K562 (cell line): ENCODE measurements around the gene LMAN1L. TPM values are rescaled to one million over a fixed set of nuclear protein-coding genes. Genes with fewer than 3 reads are reported as not detected.

Experiments used
- CTBP1 ChIP-seq: fragments of 450-650 bp; IDR thresholded peaks from 2 replicates; pipeline ENCODE4 v1.6.1; 2016; ENCODE audit warnings: borderline replicate concordance
- EP400 ChIP-seq: fragments of 450-650 bp; IDR thresholded peaks from 2 replicates; pipeline ENCODE4 v1.6.1; 2017; ENCODE audit warnings: antibody characterized with exemption, mild to moderate bottlenecking, moderate library complexity
- GABPB2 ChIP-seq: fragments of 250-450 bp; sonication (Bioruptor Pico); conservative IDR thresholded peaks from 2 replicates; pipeline ENCODE4 v1.5.1; 2021; ENCODE audit warnings: mild to moderate bottlenecking
- HDAC2 ChIP-seq: fragments of 450-650 bp; IDR thresholded peaks from 2 replicates; pipeline ENCODE4 v1.6.1; 2016; ENCODE audit warnings: mild to moderate bottlenecking
- HDAC3 ChIP-seq: fragments of 450-650 bp; IDR thresholded peaks from 2 replicates; pipeline ENCODE4 v1.6.1; 2018; ENCODE audit warnings: borderline replicate concordance, mild to moderate bottlenecking, moderate library complexity; ENCODE audit not compliant: partially characterized antibody
- HDAC6 ChIP-seq: IDR thresholded peaks from 2 replicates; pipeline ENCODE4 v1.6.1; 2012; ENCODE audit warnings: low read depth, mild to moderate bottlenecking, control low read depth, inconsistent platforms, low read length, moderate library complexity
- HNRNPH1 ChIP-seq: fragments of 200-400 bp; formaldehyde crosslinking; optimal IDR thresholded peaks from 2 replicates; pipeline ENCODE3; 2017; ENCODE audit warnings: low read depth, mild to moderate bottlenecking, low read length, moderate library complexity
- KAT8 ChIP-seq: fragments of 450-650 bp; IDR thresholded peaks from 2 replicates; pipeline ENCODE4 v1.6.1; 2016; ENCODE audit warnings: low read depth, mild to moderate bottlenecking
- NCOA4 ChIP-seq: fragments of 450-650 bp; IDR thresholded peaks from 2 replicates; pipeline ENCODE4 v1.6.1; 2018; ENCODE audit warnings: mild to moderate bottlenecking; ENCODE audit not compliant: partially characterized antibody
- NFYB ChIP-seq: IDR thresholded peaks from 2 replicates; pipeline ENCODE4 v1.6.1; 2011; ENCODE audit warnings: mild to moderate bottlenecking, moderate library complexity; ENCODE audit not compliant: insufficient read length; ENCODE audit errors: extremely low read depth
- NKRF ChIP-seq: fragments of 450-650 bp; IDR thresholded peaks from 2 replicates; pipeline ENCODE4 v1.6.1; 2016; ENCODE audit warnings: borderline replicate concordance
- NR2C2 ChIP-seq, 2 experiments: fragments of 200-800 bp in 1 of 2; sonication (Bioruptor generic) in 1 of 2; sonication (generic) in 1 of 2; formaldehyde crosslinking in 1 of 2; IDR thresholded peaks; 2 replicates each; pipeline versions ENCODE4 v1.6.1 to v1.8.0; 2016 to 2022; ENCODE audit warnings: mild to moderate bottlenecking in 1 of 2, missing compliant biosample characterization in 1 of 2, missing genetic modification characterization in 1 of 2, missing genetic modification reagents in 1 of 2
- NRF1 ChIP-seq, 2 experiments: fragments of 450-650 bp; IDR thresholded peaks in 1 of 2; conservative IDR thresholded peaks in 1 of 2; 2 replicates each; pipeline ENCODE4 v1.6.1; 2014; ENCODE audit warnings: mild to moderate bottlenecking in 2 of 2
- RBM14 ChIP-seq: fragments of 200-400 bp; formaldehyde crosslinking; IDR thresholded peaks from 2 replicates; pipeline ENCODE4 v1.6.1; 2018; ENCODE audit warnings: low read depth, mild to moderate bottlenecking, low read length, moderate library complexity, borderline replicate concordance; ENCODE audit not compliant: insufficient read depth
- SMARCA4 ChIP-seq: fragments of 450-650 bp; IDR thresholded peaks from 2 replicates; pipeline ENCODE4 v1.6.1; 2016
- SUPT5H ChIP-seq: fragments of 450-650 bp; IDR thresholded peaks from 2 replicates; pipeline ENCODE4 v1.6.1; 2016
- ZC3H8 ChIP-seq: fragments of 450-650 bp; IDR thresholded peaks from 2 replicates; pipeline ENCODE4 v1.6.1; 2017
- ZKSCAN3 ChIP-seq: fragments of 250-450 bp; sonication (Bioruptor Pico); IDR thresholded peaks from 2 replicates; pipeline ENCODE4 v1.4.0; 2020
- ZNF324 ChIP-seq: fragments of 250-450 bp; sonication (Bioruptor Pico); IDR thresholded peaks from 2 replicates; pipeline ENCODE4 v1.4.0; 2020; ENCODE audit warnings: mild to moderate bottlenecking
- ZNF57 ChIP-seq: fragments of 450-650 bp; formaldehyde crosslinking; IDR thresholded peaks from 2 replicates; pipeline ENCODE4 v1.4.0; 2020; ENCODE audit warnings: mild to moderate bottlenecking, moderate library complexity
- ZNF707 ChIP-seq: fragments of 250-450 bp; sonication (Bioruptor Pico); conservative IDR thresholded peaks from 2 replicates; pipeline ENCODE4 v1.8.0; 2022; ENCODE audit warnings: inconsistent platforms, mild to moderate bottlenecking, moderate library complexity
- polyA plus RNA-seq, 8 experiments: library from polyadenylated mRNA; depleted of rRNA in 4 of 8; stranded (reverse) in 5 of 8; unstranded in 3 of 8; fragments of >200 nt; fragmentation: Nextera tagmentation in 2 of 8; fragmentation: Illumina TruSeq in 1 of 8; extraction: Ambion mirVana in 2 of 8; extraction: Trizol in 1 of 8; gene quantifications; 2 replicates each; pipeline versions ENCODE4 v1.2.1 to v1.2.3, GENCODE V29; 2011 to 2014; ENCODE audit warnings: inconsistent platforms in 1 of 8, missing spikeins in 1 of 8
- total RNA-seq, 7 experiments: library from RNA; depleted of rRNA in 6 of 7; stranded (reverse); fragments of >200 nt in 6 of 7; fragmentation: Illumina TruSeq in 2 of 7; extraction: Trizol in 2 of 7; gene quantifications; 2 replicates each; pipeline versions ENCODE4 v1.2.1 to v1.2.3, GENCODE V29; 2011 to 2021; ENCODE audit warnings: low replicate concordance in 1 of 7
- TF ChIP-seq, protein P1 (sequence below): fragments of 250-450 bp; sonication (Bioruptor Pico); IDR thresholded peaks from 2 replicates; pipeline ENCODE4 v1.4.0; 2020

The LMAN1L gene
- total and polyA plus RNA-seq, 9 of the 15 experiments (the other 6 are each of a cell fraction or from before 2014, with no cell fraction given), result not detected

GRCh38 chr15:74842581-74843444 lies 30.2 kb downstream of the LMAN1L start, which contains the start of gene ULK3 (continued):
- TF ChIP-seq, protein P1, sequence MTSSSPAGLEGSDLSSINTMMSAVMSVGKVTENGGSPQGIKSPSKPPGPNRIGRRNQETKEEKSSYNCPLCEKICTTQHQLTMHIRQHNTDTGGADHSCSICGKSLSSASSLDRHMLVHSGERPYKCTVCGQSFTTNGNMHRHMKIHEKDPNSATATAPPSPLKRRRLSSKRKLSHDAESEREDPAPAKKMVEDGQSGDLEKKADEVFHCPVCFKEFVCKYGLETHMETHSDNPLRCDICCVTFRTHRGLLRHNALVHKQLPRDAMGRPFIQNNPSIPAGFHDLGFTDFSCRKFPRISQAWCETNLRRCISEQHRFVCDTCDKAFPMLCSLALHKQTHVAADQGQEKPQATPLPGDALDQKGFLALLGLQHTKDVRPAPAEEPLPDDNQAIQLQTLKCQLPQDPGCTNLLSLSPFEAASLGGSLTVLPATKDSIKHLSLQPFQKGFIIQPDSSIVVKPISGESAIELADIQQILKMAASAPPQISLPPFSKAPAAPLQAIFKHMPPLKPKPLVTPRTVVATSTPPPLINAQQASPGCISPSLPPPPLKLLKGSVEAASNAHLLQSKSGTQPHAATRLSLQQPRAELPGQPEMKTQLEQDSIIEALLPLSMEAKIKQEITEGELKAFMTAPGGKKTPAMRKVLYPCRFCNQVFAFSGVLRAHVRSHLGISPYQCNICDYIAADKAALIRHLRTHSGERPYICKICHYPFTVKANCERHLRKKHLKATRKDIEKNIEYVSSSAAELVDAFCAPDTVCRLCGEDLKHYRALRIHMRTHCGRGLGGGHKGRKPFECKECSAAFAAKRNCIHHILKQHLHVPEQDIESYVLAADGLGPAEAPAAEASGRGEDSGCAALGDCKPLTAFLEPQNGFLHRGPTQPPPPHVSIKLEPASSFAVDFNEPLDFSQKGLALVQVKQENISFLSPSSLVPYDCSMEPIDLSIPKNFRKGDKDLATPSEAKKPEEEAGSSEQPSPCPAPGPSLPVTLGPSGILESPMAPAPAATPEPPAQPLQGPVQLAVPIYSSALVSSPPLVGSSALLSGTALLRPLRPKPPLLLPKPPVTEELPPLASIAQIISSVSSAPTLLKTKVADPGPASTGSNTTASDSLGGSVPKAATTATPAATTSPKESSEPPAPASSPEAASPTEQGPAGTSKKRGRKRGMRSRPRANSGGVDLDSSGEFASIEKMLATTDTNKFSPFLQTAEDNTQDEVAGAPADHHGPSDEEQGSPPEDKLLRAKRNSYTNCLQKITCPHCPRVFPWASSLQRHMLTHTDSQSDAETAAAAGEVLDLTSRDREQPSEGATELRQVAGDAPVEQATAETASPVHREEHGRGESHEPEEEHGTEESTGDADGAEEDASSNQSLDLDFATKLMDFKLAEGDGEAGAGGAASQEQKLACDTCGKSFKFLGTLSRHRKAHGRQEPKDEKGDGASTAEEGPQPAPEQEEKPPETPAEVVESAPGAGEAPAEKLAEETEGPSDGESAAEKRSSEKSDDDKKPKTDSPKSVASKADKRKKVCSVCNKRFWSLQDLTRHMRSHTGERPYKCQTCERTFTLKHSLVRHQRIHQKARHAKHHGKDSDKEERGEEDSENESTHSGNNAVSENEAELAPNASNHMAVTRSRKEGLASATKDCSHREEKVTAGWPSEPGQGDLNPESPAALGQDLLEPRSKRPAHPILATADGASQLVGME (CRISPR knock-in tag), result no peak
- TF ChIP-seq KAT8 (no peak), EP400 (peak; percentile 91), NR2C2 (CRISPR knock-in tag; IDR thresholded peaks at IDR 0.05) (peak; percentile 55; the same call in 1 of the 2 replicates), NR2C2 (tag; IDR thresholded peaks at IDR 0.05) (peak; percentile 71), NRF1 (conservative IDR thresholded peaks at IDR 0.05 in 1 of 2, IDR thresholded peaks at IDR 0.05 in 1 of 2) (peak; percentile 81 to 85), SMARCA4 (no peak), HNRNPH1 (no peak), ZNF57 (CRISPR knock-in tag) (no peak), NKRF (peak; percentile 77; the same call in 1 of the 2 replicates), HDAC2 (no peak), ZNF707 (CRISPR knock-in tag) (no peak), CTBP1 (peak; percentile 86), SUPT5H (peak; percentile 71), HDAC3 (no peak), ZC3H8 (no peak), NFYB (no peak), HDAC6 (no peak), ZKSCAN3 (CRISPR knock-in tag) (no peak), ZNF324 (CRISPR knock-in tag) (no peak), NCOA4 (no peak), RBM14 (no peak), GABPB2 (CRISPR knock-in tag) (no peak)
